Activated CD8-positive, alpha-beta memory T cell treated with anti-CD3 and anti-CD28 coated beads for 48 hours (primary cell): ENCODE results near the gene ACLY.

Experiments used
- DNase-seq, 3 experiments: peaks; one replicate each; pipeline ENCODE4 v3.0.0-alpha.2; 2020; ENCODE audit warnings: low read depth in 2 of 3, low spot score in 2 of 3

Gene ACLY

DNA sequence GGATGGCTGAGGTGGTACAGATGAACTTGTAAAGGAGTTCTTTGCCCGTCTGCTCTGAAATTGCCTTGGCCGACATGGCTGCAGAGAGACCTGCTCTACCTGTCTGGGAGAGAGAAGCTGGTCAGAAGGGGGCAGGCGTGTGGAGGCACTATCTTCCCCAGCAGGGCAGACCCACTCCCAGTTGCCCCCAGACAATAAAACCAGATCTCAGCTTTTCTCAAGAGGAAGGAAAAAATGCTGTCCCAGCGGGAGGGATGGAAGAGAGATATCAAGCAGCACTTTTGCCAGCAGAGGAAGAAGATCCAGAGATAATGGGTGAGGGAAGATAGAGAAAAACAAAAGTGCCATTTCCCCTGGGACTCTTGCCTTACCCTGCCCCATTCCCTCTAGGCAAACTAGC, 5.0 kb downstream of the ACLY start:
- no peak for DNase-seq

DNA sequence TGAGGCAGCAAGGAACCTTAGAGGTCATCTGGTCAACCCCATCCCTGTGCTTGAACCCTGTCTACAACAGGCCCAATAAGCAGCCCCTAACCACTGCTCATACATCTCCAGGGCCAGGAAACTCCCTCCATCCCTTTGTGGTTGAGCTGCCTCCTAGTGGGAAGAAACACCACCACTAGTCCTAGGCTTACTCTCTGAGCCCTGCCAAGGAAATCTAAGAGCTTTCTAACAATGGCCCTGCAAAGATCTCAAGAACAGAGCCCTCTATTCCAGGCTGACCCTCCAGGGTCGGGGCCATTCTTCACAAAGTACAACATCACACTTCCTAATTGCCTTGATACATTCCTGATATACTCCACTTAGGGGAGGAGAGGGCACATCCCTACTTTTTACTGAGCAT, 5.8 kb downstream of the ACLY start:
- DNase-seq: no peak

- DNase-seq: no peak
These were observed 7.9 kb downstream of the ACLY start for GRCh38 chr17:41910701-41911391.

- no peak for DNase-seq
These were observed 9.7 kb downstream of the ACLY start for GRCh38 chr17:41909088-41909487.

DNA sequence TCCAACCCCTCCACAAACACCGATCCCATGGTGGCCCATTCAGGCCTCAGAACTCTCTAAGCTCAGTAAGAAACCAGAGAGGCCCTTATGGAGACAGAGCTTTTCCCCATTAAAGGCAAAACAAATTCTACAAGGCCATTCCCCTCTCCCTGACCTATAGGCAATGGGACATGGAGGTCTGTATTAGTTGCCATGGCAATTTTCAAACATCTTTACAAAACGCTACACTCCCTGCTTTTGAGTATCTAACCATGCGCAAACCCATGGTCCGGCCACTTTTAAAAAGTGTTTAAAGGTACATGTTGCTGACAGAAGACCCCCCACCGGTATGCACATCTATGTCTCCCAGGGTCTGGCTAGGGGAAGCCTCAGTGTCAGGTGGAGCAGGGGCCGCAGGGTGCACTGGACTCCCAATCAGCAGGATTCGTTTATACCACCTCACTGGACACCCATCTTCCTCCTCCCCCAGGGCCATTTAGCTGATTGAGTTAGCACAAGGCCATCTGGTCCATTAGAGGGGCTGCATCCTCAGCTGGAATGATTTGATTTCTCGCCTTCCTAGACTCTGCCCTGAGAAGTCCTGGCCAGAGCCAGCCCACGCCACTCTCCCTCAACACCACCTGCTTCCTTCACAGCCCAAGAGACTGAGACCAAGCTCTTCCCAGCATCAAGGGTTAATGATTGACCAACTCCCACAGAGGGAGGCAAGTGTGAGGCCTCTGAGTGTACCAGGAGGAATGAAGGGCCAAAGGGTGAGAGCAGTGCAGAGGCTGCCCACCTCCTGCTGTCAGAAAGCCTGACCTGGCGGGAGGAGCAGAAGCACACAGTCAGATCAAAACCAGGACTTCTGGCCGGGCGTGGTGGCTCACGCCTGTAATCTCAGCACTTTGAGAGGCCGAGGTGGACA, 10.9 kb downstream of the ACLY start:
- DNase-seq: no peak

GRCh38 chr17:41907185-41907556, 11.6 kb downstream of the ACLY start:
- DNase-seq: no peak

DNA sequence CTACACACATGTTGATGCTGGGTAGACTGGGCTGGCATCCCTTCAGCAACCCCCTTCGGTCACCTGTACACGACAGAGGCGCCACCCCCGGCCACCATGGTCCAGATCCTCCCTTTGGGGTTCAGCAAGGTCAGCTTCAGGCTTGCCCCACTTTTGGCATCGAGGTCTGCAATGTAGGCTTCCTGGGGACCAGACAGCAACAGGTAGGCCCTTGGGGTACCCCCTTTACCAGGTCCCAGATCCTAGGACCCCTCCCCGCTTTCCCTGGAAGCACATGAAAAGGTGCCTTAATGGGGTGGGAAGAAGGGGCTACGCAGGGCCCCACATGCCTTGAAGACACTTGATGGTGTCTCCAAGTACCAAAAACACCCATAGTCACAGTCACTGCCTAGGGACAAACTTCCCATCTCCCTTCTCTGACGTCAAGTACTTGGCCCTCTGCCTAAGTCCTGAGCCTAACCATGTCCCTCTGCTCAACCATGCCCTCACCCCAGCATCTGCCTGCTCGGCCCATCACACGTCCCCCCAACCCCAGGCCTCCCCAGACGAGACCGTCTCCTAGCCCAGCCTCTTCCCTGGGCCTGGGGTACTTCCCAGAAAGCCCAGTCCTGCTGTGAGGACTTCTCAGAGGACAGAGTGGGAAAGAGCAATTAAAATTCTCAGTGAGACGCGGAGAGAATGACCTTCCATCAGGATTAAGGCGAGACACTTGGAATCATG, 12.1 kb downstream of the ACLY start:
- DNase-seq: no peak

DNA sequence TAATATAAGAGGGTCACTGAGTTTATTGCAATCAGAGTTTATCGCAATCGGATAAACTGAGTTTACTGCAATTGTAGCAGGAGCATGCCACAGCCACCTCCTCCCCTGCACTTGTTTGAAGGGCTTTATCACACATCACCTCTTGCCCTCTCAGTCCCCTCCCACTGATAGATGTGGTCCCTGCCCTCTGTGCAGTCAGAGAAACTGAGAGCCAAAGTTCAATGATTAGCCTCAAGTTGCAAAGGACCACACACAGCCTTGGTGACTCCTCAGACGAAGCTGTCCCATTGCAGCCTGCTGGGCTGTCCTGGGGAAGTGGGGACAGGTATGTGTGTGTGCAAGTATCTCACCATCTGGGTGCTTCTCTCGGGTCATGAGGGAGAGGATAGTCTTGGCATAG, 13.6 kb downstream of the ACLY start:
- no peak for DNase-seq

- no peak for DNase-seq
These were observed 14.4 kb downstream of the ACLY start for GRCh38 chr17:41904242-41904841.

DNA sequence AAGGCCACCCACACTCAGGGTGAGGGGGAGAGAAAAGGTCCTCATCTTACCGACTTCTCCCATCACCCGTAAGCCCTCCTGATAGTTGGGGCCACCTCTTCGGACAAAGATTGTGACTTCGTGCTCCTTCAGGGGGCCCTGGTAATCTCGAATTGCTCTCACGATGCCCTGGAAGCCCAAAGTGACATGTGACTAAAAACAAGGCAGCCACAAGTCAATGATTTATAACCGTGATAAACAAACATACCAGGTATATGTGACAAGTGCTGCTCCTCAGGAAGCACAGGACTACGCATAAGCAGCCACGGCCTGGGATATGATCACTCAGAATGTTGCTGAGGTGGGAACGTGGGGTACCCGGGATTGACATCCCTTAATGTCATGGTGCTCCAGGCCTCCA, 17.1 kb downstream of the ACLY start:
- no peak for DNase-seq

DNA sequence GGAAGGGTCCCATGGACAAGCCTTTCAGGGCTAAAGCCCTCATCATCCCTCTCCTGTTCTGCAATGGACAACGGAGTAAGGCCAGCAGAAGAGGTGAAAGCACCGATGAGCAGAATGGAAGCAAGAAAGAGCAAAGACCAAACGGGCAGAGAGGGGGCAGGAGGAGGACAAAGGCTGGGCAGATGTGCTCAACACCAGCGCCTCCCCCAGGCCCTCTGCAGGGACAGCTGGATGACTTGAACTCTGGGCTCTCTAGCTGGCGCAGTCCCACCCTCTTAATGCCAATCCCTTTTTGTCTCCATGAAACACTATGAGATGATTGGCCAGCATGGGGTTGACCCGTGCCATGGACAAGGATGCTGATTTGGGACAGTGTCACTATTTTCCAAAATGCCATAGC, 22.0 kb downstream of the ACLY start:
- DNase-seq: no peak

- DNase-seq: no peak
These were observed 23.1 kb downstream of the ACLY start for GRCh38 chr17:41895617-41896016.

- DNase-seq: no peak
These were observed 23.9 kb downstream of the ACLY start for GRCh38 chr17:41894791-41895331.

DNA sequence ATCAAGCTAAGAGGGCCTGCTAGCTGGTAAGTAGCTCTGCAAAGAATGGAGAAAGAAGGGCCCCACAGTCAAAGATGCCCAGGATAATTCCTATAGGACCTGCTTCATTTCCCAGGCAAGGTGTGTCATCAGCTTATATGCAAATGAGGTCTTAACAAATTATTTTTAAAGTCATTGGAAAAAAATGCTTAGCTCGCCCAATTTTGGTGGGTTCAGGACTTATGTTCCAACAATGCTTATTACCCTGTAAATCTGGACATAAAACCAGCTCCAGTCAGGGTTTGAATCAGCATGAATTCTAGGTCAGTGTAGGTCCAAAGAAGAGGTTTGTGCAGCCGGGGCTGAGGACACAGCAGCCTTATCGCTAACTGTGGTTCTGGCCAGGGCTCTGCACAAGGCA, 25.4 kb downstream of the ACLY start:
- no peak for DNase-seq

DNA sequence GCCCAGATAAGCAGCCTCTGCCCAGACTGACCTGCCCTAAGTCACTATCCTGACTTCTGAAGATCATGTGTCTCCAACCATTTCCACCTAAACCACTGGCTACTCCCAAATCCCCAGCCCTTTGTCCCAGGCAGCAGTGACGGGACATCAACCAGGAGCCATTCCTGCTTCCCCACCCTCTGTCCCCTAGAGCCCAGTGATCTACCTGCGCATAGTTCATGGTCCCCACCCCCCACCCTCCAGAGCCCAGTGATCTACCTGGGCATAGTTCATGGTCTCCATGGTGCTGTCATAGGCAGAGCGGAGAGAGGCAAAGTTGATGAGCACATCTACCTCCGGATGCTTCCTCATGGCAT, 26.8 kb downstream of the ACLY start:
- DNase-seq: no peak

DNA sequence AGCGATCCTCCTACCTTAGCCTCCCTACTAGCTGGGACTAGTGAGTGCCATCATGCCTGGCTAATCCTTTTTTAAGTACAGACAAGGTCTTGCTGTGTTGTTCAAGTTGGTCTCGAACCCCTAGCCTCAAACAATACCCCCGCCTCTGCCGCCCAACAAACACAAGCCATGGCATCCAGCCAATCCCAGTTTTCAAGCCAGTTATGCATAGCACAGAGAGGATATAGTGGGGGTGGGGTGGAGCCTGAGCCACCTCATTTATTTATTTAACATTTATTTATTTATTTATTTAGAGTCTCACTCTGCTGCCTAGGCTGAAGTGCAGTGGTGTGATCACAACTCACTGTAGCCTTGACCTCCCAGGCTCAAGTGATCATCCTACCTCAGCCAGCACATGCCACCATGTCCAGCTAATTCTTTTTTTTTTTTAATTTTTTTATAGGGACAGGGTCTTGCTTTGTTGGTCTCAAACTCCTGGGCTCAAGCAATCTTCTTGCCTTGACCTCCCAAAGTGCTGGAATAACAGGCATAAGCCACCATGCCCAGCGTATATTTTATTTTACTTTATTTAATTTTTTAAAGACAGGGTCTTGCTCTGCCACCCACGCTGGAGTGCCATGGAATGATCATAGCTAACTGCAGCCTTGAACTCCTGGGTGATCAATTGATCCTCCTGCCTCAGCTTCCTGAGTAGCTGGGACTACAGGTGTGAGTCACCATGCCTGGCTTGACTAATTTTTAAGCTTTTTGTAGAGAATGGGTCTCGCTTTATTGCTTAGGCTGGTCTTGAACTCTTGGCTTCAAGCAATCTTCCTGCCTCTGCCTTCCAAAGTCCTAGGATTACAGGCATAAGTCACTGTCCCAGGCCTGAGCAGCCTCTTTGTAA, 27.4 kb downstream of the ACLY start:
- no peak for DNase-seq

- no peak for DNase-seq
These were observed 30.3 kb downstream of the ACLY start for GRCh38 chr17:41888332-41888965.

DNA sequence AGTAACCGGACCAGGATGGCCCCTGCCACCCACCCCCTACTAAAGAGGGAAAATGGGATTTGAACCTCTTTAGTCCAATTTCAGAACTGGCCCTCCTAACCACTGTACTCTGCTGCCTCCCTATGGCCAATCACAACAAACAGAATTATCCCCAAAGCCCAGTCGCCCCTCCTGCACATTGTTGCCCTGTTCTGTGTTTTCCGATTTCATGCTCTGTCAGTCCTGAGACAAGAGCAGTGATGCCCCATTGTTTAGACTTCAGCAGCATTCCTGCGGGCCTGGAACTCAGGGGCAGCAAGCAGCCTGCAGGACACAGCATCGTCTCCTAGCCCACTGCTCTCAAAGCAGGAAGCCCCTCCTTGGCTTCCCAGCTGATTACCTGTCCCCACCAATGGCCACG, 33.0 kb downstream of the ACLY start:
- DNase-seq: no peak

GRCh38 chr17:41882756-41883155, 36.0 kb downstream of the ACLY start:
- DNase-seq: no peak

GRCh38 chr17:41880130-41880529, 38.6 kb downstream of the ACLY start:
- no peak for DNase-seq
